Measurements from ENCODE around the gene HLCS. TPM values are rescaled to one million over a fixed set of nuclear protein-coding genes. Genes with fewer than 3 reads are reported as not detected.

The HLCS gene
- total RNA-seq, 3 donors from 2014 or later (not counting 1 experiment from before 2014, with no cell fraction given) = 28.4 to 36.0 (median 33.0) TPM

DNA sequence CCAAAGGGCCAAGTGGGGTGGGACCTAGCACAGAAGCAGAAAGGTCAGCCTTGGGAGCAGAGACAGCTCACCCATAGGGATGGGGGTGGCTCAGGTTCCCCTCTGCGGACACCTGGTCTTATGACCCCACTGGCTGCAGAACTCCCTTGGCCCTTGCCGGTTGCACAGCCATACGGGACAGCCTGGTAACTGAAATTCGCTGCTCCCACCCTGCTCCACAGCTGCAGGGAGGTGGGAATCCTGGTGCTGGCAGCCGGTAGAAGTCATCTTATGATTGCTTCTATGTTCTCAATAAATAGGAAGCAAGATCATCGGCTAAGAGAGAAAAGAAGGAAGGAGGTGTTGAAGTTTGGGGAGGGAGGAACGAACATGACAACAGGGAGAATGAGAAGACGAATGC, 64.1 kb downstream of the HLCS start:
- no peaks in the 10 kb centered on the region for H3K9me3 Mint-ChIP-seq
- WGBS (ENCODE audit: insufficient coverage) = 92% methylated on average over 8 of the region's 8 CpGs
- peaks cover 7 to 29% of the 10 kb centered on the region in 2 donors for H3K4me1 Mint-ChIP-seq
- Histone ChIP-seq H3K9me3 (ENCODE audit: control insufficient read depth, insufficient read depth, low read length) (no peaks in the 10 kb centered on the region), H3K4me1 (ENCODE audit: control insufficient read depth, insufficient read depth, low read length) (no peaks in the 10 kb centered on the region), H3K36me3 (ENCODE audit: control insufficient read depth, insufficient read depth, low read length) (no peaks in the 10 kb centered on the region), H3K27me3 (ENCODE audit: control insufficient read depth, insufficient read depth, low read length) (no peaks in the 10 kb centered on the region), H3K27ac (ENCODE audit: low read length) (no peak overlapping the region), H3K4me3 (ENCODE audit: low read length) (no peak overlapping the region)
- no peak overlapping the region for H3K27ac Mint-ChIP-seq
- DNase-seq (no peak), ATAC-seq (no peak)
- intact Hi-C loops (cut with micrococcal nuclease) = no loop called here
- TF ChIP-seq, protein P1, sequence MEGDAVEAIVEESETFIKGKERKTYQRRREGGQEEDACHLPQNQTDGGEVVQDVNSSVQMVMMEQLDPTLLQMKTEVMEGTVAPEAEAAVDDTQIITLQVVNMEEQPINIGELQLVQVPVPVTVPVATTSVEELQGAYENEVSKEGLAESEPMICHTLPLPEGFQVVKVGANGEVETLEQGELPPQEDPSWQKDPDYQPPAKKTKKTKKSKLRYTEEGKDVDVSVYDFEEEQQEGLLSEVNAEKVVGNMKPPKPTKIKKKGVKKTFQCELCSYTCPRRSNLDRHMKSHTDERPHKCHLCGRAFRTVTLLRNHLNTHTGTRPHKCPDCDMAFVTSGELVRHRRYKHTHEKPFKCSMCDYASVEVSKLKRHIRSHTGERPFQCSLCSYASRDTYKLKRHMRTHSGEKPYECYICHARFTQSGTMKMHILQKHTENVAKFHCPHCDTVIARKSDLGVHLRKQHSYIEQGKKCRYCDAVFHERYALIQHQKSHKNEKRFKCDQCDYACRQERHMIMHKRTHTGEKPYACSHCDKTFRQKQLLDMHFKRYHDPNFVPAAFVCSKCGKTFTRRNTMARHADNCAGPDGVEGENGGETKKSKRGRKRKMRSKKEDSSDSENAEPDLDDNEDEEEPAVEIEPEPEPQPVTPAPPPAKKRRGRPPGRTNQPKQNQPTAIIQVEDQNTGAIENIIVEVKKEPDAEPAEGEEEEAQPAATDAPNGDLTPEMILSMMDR (IDR thresholded peaks at IDR 0.05) = no peak
- H3K36me3 Mint-ChIP-seq = no peaks in the 10 kb centered on the region
- no peaks in the 10 kb centered on the region for H3K27me3 Mint-ChIP-seq (ENCODE audit: low read depth in 2 of 2)
- H3K4me3 Mint-ChIP-seq = no peak overlapping the region

- H3K4me1 Mint-ChIP-seq = peaks cover 13 to 29% of the 10 kb centered on the region in 2 donors
- H3K27me3 Mint-ChIP-seq (ENCODE audit: low read depth in 2 of 2) = no peaks in the 10 kb centered on the region
- TF ChIP-seq, protein P1 (IDR thresholded peaks at IDR 0.05) = no peak
- peaks cover 2% of the 10 kb centered on the region for H3K36me3 Mint-ChIP-seq
- DNase-seq (no peak), ATAC-seq (no peak)
- no peaks in the 10 kb centered on the region for H3K4me1 ChIP-seq (ENCODE audit: control insufficient read depth, insufficient read depth, low read length)
- no peaks in the 10 kb centered on the region for H3K27me3 ChIP-seq (ENCODE audit: control insufficient read depth, insufficient read depth, low read length)
- intact Hi-C loops (cut with micrococcal nuclease) = no loop called here
- H3K27ac Mint-ChIP-seq = no peak overlapping the region
- no peak overlapping the region for H3K4me3 Mint-ChIP-seq
- H3K36me3 ChIP-seq (ENCODE audit: control insufficient read depth, insufficient read depth, low read length) = no peaks in the 10 kb centered on the region
- H3K27ac ChIP-seq (ENCODE audit: low read length) = no peak overlapping the region
- no peaks in the 10 kb centered on the region for H3K9me3 Mint-ChIP-seq
- H3K4me3 ChIP-seq (ENCODE audit: low read length) = no peak overlapping the region
- 93% methylated on average over 6 of the region's 6 CpGs for WGBS (ENCODE audit: insufficient coverage)
- no peaks in the 10 kb centered on the region for H3K9me3 ChIP-seq (ENCODE audit: control insufficient read depth, insufficient read depth, low read length)
Measured at GRCh38 chr21:36901575-36901974, 64.9 kb downstream of the HLCS start.

GRCh38 chr21:36893581-36893980, 72.9 kb downstream of the HLCS start:
- DNase-seq (no peak), ATAC-seq (no peak)
- peaks cover 8 to 26% of the 10 kb centered on the region in 2 donors for H3K4me1 Mint-ChIP-seq
- no peaks in the 10 kb centered on the region for H3K27me3 ChIP-seq (ENCODE audit: control insufficient read depth, insufficient read depth, low read length)
- WGBS (ENCODE audit: insufficient coverage) = 96% methylated on average over 11 of the region's 11 CpGs
- H3K36me3 ChIP-seq (ENCODE audit: control insufficient read depth, insufficient read depth, low read length) = peaks cover 5% of the 10 kb centered on the region
- H3K36me3 Mint-ChIP-seq = peaks cover 7% of the 10 kb centered on the region
- no peak overlapping the region for H3K27ac ChIP-seq (ENCODE audit: low read length)
- H3K27me3 Mint-ChIP-seq (ENCODE audit: low read depth in 2 of 2) = no peaks in the 10 kb centered on the region
- TF ChIP-seq, protein P1 (IDR thresholded peaks at IDR 0.05) = no peak
- intact Hi-C loops (cut with micrococcal nuclease) = no loop called here
- no peaks in the 10 kb centered on the region for H3K4me1 ChIP-seq (ENCODE audit: control insufficient read depth, insufficient read depth, low read length)
- H3K9me3 Mint-ChIP-seq = no peaks in the 10 kb centered on the region
- H3K27ac Mint-ChIP-seq = no peak overlapping the region
- no peak overlapping the region for H3K4me3 ChIP-seq (ENCODE audit: low read length)
- H3K9me3 ChIP-seq (ENCODE audit: control insufficient read depth, insufficient read depth, low read length) = no peaks in the 10 kb centered on the region
- H3K4me3 Mint-ChIP-seq = no peak overlapping the region

GRCh38 chr21:36892201-36892600, 74.3 kb downstream of the HLCS start:
- Mint-ChIP-seq H3K9me3 (no peaks in the 10 kb centered on the region), H3K4me3 (no peak overlapping the region), H3K27ac (no peak overlapping the region), H3K27me3 (ENCODE audit: low read depth in 2 of 2) (no peaks in the 10 kb centered on the region), H3K4me1 (peaks cover 8 to 25% of the 10 kb centered on the region in 2 donors), H3K36me3 (peaks cover 7% of the 10 kb centered on the region)
- Histone ChIP-seq H3K27me3 (ENCODE audit: control insufficient read depth, insufficient read depth, low read length) (no peaks in the 10 kb centered on the region), H3K36me3 (ENCODE audit: control insufficient read depth, insufficient read depth, low read length) (peaks cover 5% of the 10 kb centered on the region), H3K27ac (ENCODE audit: low read length) (no peak overlapping the region), H3K4me3 (ENCODE audit: low read length) (no peak overlapping the region), H3K9me3 (ENCODE audit: control insufficient read depth, insufficient read depth, low read length) (no peaks in the 10 kb centered on the region), H3K4me1 (ENCODE audit: control insufficient read depth, insufficient read depth, low read length) (no peaks in the 10 kb centered on the region)
- intact Hi-C loops (cut with micrococcal nuclease) = no loop called here
- DNase-seq = no peak
- TF ChIP-seq, protein P1 (IDR thresholded peaks at IDR 0.05) = no peak
- ATAC-seq = no peak
- WGBS (ENCODE audit: insufficient coverage) = 97% methylated on average over 11 of the region's 11 CpGs
